GM12892 (cell line): ENCODE results near the gene KRTAP1-5.

Source experiments
- POLR2A ChIP-seq: IDR thresholded peaks from 2 replicates; pipeline ENCODE4 v1.6.1; 2011; ENCODE audit warnings: low read depth, low read length, control low read depth
- TAF1 ChIP-seq: IDR thresholded peaks from 2 replicates; pipeline ENCODE4 v1.6.1; 2011; ENCODE audit warnings: low read depth, mild to moderate bottlenecking, control low read depth, low read length, borderline replicate concordance

DNA sequence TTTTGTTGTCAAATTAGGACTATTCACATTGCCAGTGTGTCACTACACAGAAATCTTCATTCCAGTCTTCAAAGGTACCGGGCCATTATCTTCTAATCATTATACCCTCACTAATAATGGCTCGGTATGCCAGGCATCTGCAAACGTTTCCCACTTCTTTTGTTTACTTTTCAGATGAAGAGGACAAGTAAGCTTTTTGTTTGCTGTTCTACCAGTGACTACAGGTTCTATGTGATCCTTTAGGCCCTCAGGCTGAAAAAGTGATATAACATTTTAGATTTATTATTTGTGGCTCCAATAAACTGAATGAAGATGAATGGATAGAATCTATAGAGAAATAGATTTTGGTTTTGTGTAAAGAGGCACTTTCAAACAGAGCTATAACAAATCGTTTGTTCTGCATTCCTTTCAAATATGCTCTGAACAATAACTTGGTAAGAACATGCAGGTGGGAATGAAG, 17.7 kb downstream of the KRTAP1-5 start:
- TF ChIP-seq TAF1: no peak
- no peak for TF ChIP-seq POLR2A
